ENCODE data around the gene ARMC3. TPM values are rescaled to one million over a fixed set of nuclear protein-coding genes. Genes with fewer than 3 reads are reported as not detected.
"Not testable (repeated sequence)": the region's sequence is repeated elsewhere in the genome, so short reads cannot be mapped to it uniquely, and the experiment has no call there.

ARMC3 gene
- total RNA-seq, 1 donor from 2014 or later: not detected

DNA sequence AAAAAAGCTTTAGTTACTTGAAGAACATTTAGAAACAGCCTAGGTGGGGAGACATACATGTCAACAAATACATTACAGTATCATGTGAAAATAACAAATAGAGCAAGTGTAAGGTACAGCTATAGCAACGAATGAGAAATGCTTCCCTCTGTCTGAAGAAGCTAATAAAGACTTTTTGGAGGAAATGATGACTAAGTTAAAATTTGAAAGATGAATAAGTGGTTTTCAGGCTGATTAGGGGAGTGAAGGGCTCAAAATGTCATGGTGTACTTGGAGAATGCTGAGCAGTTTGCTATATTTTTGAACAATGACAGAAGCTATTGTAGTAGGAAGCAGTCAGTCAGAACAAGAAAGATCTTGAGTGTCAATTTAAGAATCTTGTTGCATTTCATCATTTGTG, 2.8 kb upstream of the ARMC3 start:
- no peaks in the 10 kb centered on the region for H3K4me1 Mint-ChIP-seq (ENCODE audit: unreplicated experiment)
- peaks cover 3% of the 10 kb centered on the region for H3K36me3 Mint-ChIP-seq (ENCODE audit: unreplicated experiment)
- H3K27me3 Mint-ChIP-seq (ENCODE audit: unreplicated experiment): peaks cover 16% of the 10 kb centered on the region
- TF ChIP-seq, protein P1, sequence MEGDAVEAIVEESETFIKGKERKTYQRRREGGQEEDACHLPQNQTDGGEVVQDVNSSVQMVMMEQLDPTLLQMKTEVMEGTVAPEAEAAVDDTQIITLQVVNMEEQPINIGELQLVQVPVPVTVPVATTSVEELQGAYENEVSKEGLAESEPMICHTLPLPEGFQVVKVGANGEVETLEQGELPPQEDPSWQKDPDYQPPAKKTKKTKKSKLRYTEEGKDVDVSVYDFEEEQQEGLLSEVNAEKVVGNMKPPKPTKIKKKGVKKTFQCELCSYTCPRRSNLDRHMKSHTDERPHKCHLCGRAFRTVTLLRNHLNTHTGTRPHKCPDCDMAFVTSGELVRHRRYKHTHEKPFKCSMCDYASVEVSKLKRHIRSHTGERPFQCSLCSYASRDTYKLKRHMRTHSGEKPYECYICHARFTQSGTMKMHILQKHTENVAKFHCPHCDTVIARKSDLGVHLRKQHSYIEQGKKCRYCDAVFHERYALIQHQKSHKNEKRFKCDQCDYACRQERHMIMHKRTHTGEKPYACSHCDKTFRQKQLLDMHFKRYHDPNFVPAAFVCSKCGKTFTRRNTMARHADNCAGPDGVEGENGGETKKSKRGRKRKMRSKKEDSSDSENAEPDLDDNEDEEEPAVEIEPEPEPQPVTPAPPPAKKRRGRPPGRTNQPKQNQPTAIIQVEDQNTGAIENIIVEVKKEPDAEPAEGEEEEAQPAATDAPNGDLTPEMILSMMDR (IDR thresholded peaks at IDR 0.05): no peak
- peaks cover 12% of the 10 kb centered on the region for H3K9me3 Mint-ChIP-seq (ENCODE audit: unreplicated experiment)
- H3K27ac Mint-ChIP-seq (ENCODE audit: unreplicated experiment): no peak overlapping the region
- no peak overlapping the region for H3K4me3 Mint-ChIP-seq (ENCODE audit: unreplicated experiment)
- DNase-seq (ENCODE audit: extremely low spot score, unreplicated experiment): no peak

DNA sequence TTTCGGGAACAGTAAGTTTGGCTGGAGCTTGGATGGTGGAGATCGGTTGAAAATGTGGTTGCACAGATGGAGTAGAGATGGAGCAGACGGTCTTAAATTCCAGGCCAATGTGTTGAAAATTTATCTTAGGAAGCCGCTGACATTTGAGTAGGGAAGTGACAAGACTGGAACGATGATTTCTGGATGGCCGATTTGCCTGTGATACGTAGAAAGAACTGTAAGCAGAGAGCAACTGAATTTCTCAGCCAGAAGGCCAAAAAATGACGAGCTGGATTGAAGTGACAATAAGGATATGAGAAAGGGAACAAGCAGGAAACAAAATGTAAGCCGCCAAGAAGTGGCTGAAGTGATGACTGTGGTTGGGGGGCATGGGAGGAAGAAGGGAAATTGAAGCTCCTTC, 687 bp upstream of the ARMC3 start:
- TF ChIP-seq, protein P1 (IDR thresholded peaks at IDR 0.05): no peak
- Mint-ChIP-seq H3K4me3 (ENCODE audit: unreplicated experiment) (no peak overlapping the region), H3K36me3 (ENCODE audit: unreplicated experiment) (peaks cover 3% of the 10 kb centered on the region), H3K27me3 (ENCODE audit: unreplicated experiment) (peaks cover 2% of the 10 kb centered on the region), H3K9me3 (ENCODE audit: unreplicated experiment) (peaks cover 3% of the 10 kb centered on the region), H3K27ac (ENCODE audit: unreplicated experiment) (no peak overlapping the region), H3K4me1 (ENCODE audit: unreplicated experiment) (no peaks in the 10 kb centered on the region)
- DNase-seq (ENCODE audit: extremely low spot score, unreplicated experiment): no peak

DNA sequence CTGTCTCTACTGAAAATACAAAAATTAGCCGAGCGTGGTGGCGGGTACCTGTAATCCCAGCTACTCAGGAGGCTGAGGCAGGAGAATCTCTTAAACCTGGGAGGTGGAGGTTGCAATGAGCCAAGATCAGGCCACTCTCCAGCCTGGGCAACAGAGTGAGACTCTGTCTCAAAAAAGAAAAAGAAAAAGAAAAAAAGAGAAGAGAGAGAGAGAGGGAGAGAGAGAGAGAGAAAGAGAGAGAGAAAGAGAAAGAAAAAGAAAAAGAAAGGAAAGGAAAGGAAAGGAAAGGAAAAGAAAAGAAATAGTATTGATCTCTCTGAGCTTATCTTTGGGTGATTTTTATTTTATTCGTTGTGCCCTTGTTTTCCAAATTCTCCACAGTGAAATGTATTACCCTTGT, 1.2 kb downstream of the ARMC3 start:
- not testable (repeated sequence) for H3K4me1 Mint-ChIP-seq (ENCODE audit: unreplicated experiment); H3K4me3 Mint-ChIP-seq (ENCODE audit: unreplicated experiment); H3K36me3 Mint-ChIP-seq (ENCODE audit: unreplicated experiment); H3K27me3 Mint-ChIP-seq (ENCODE audit: unreplicated experiment); H3K27ac Mint-ChIP-seq (ENCODE audit: unreplicated experiment); DNase-seq (ENCODE audit: extremely low spot score, unreplicated experiment); H3K9me3 Mint-ChIP-seq (ENCODE audit: unreplicated experiment)

DNA sequence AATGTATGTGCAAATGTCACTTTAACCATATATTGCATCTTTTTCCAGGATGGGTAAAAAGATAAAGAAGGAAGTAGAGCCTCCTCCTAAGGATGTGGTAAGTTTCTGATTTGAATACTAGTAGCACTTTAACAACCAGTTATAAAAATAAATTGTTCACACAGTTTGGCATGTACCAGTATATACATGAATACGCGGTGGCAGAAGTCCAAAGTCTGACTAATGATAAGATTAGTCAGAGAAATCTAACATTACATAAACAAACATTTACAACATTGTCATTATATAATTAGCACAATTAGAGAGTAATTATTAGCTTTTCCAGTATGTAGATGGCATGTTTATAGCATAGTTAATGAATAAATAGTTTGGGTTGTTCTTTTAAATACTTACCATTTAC, 4.1 kb downstream of the ARMC3 start:
- Mint-ChIP-seq H3K4me3 (ENCODE audit: unreplicated experiment) (no peak overlapping the region), H3K27me3 (ENCODE audit: unreplicated experiment) (peaks cover 7% of the 10 kb centered on the region), H3K4me1 (ENCODE audit: unreplicated experiment) (peaks cover 2% of the 10 kb centered on the region), H3K9me3 (ENCODE audit: unreplicated experiment) (no peaks in the 10 kb centered on the region), H3K27ac (ENCODE audit: unreplicated experiment) (no peak overlapping the region), H3K36me3 (ENCODE audit: unreplicated experiment) (no peaks in the 10 kb centered on the region)
- no peak for DNase-seq (ENCODE audit: extremely low spot score, unreplicated experiment)
- TF ChIP-seq, protein P1 (IDR thresholded peaks at IDR 0.05): no peak

DNA sequence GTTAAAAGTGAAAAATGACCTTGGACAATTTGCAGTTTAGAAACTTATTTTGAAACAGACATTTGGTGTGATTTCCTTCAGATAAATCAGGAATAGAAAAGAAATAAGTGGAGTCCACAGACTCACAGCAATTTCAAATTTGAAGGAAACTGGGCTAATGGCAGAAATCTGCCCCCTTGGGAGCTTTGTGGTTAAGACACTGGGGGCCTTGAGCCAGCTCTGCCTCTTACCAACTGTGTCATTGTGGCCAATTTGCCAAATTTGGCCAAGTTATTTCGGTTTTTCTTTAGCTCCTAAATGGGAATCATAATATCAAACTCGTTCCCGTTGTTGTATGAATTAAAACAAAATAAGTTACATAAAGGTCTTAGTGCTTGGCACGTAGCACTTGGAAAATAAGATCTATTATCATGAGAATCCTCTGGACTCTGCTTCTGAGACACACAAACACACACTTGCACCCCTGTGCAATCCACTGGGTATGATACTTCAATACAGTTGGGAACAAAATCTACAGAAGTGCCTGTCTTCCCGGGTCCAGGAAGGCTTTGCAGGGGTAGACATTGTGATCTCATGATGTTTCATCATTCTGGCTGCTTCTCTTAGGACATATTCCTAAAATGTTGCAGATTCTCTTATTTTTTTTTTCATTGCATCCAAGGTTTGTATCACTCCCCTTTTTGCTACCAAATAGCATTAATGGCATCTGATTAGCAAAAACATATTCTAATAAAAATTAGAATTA, 4.9 kb downstream of the ARMC3 start:
- Mint-ChIP-seq H3K9me3 (ENCODE audit: unreplicated experiment) (no peaks in the 10 kb centered on the region), H3K4me3 (ENCODE audit: unreplicated experiment) (no peak overlapping the region), H3K4me1 (ENCODE audit: unreplicated experiment) (peaks cover 2% of the 10 kb centered on the region), H3K36me3 (ENCODE audit: unreplicated experiment) (no peaks in the 10 kb centered on the region), H3K27ac (ENCODE audit: unreplicated experiment) (no peak overlapping the region), H3K27me3 (ENCODE audit: unreplicated experiment) (peaks cover 7% of the 10 kb centered on the region)
- TF ChIP-seq, protein P1 (IDR thresholded peaks at IDR 0.05): no peak
- DNase-seq (ENCODE audit: extremely low spot score, unreplicated experiment): no peak

Data from osteocyte (in vitro differentiated cells).